Gastroesophageal sphincter (tissue), 3 donors: ENCODE results near the gene SLC24A3.

Experiments used
- POLR2AphosphoS5 ChIP-seq: sonication (generic); formaldehyde crosslinking; IDR thresholded peaks from one replicate; pipeline ENCODE4 v1.6.1; 2017; ENCODE audit warnings: antibody characterized with exemption
- TF ChIP-seq, protein P1 (sequence below), 4 experiments: fragments of 200-600 bp in 2 of 4; fragments of 450-650 bp in 2 of 4; sonication (generic) in 1 of 4; IDR thresholded peaks; one replicate each; pipeline ENCODE4 v1.5.1; 2017 to 2019; ENCODE audit warnings: antibody characterized with exemption in 4 of 4, mild to moderate bottlenecking in 2 of 4, moderate library complexity in 2 of 4

DNA sequence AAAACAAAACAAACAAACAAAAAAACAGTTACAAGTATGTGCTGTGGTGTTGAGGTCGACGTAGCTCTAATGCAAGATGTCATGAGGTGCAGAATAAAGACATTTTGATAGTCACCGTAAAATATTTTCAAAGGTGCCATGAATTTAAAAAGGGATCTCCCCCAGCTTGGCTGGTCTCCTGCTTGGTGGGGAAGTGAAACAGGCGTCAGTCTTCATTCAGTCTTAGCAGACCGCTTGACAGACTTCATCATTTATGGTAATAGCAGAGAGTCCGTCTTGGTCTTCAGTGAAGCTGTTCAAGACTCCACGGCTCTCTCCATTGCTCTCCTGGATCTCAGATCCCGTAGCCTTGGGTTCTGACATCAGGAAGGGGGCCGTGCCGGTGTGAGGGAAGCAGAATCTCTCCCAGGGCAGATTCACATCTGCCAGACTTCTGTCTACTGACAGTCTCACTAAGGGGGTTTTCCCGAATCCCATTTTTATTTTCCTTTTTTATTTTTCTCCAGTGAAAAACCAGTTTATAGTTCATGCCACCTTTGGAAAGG lies 1.6 kb downstream of the SLC24A3 start:
- TF ChIP-seq POLR2AphosphoS5, result no peak
- TF ChIP-seq, protein P1, sequence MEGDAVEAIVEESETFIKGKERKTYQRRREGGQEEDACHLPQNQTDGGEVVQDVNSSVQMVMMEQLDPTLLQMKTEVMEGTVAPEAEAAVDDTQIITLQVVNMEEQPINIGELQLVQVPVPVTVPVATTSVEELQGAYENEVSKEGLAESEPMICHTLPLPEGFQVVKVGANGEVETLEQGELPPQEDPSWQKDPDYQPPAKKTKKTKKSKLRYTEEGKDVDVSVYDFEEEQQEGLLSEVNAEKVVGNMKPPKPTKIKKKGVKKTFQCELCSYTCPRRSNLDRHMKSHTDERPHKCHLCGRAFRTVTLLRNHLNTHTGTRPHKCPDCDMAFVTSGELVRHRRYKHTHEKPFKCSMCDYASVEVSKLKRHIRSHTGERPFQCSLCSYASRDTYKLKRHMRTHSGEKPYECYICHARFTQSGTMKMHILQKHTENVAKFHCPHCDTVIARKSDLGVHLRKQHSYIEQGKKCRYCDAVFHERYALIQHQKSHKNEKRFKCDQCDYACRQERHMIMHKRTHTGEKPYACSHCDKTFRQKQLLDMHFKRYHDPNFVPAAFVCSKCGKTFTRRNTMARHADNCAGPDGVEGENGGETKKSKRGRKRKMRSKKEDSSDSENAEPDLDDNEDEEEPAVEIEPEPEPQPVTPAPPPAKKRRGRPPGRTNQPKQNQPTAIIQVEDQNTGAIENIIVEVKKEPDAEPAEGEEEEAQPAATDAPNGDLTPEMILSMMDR (IDR thresholded peaks at IDR 0.05), result no peak
